Measurements from ENCODE around the gene NTNG2. TPM values are rescaled to one million over a fixed set of nuclear protein-coding genes. Genes with fewer than 3 reads are reported as not detected.

Gene NTNG2
- total and polyA plus RNA-seq, 9 of the 15 experiments (the other 6 are each of a cell fraction or from before 2014, with no cell fraction given), result 0.01 to 0.11 (median 0.09) TPM; not detected in 6

DNA sequence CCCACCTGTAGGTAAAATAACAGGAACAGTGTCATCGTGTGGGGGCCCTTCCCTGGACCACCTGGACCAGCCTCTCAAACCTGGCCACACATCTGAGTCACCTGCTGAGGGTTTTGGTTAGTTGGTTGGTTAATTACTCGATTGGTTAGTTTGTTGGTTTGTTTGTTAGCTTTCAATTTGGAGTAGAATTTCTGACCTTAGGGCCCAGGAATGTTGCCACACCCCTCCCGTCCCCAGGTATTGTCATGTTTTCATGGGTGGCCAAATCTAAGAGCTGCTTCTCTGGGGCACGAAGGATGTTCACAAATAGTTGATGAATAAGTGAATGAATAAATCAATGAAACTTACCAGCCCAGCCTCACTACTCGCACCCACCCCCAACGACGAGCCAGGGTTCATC is 21.9 kb downstream of the NTNG2 start:
- TF ChIP-seq, protein P1, sequence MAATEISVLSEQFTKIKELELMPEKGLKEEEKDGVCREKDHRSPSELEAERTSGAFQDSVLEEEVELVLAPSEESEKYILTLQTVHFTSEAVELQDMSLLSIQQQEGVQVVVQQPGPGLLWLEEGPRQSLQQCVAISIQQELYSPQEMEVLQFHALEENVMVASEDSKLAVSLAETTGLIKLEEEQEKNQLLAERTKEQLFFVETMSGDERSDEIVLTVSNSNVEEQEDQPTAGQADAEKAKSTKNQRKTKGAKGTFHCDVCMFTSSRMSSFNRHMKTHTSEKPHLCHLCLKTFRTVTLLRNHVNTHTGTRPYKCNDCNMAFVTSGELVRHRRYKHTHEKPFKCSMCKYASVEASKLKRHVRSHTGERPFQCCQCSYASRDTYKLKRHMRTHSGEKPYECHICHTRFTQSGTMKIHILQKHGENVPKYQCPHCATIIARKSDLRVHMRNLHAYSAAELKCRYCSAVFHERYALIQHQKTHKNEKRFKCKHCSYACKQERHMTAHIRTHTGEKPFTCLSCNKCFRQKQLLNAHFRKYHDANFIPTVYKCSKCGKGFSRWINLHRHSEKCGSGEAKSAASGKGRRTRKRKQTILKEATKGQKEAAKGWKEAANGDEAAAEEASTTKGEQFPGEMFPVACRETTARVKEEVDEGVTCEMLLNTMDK (IDR thresholded peaks at IDR 0.05; ENCODE audit: borderline replicate concordance, insufficient read depth, low read depth, low read length, poor library complexity, severe bottlenecking), result no peak
- TF ChIP-seq ATF1 (CRISPR knock-in tag; IDR thresholded peaks at IDR 0.05) (no peak), ATF1 (tag; IDR thresholded peaks at IDR 0.05) (no peak), NCOA6 (IDR thresholded peaks at IDR 0.05) (no peak)
- TF ChIP-seq, protein P2, sequence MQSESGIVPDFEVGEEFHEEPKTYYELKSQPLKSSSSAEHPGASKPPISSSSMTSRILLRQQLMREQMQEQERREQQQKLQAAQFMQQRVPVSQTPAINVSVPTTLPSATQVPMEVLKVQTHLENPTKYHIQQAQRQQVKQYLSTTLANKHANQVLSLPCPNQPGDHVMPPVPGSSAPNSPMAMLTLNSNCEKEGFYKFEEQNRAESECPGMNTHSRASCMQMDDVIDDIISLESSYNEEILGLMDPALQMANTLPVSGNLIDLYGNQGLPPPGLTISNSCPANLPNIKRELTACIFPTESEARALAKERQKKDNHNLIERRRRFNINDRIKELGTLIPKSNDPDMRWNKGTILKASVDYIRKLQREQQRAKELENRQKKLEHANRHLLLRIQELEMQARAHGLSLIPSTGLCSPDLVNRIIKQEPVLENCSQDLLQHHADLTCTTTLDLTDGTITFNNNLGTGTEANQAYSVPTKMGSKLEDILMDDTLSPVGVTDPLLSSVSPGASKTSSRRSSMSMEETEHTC (IDR thresholded peaks at IDR 0.05), result no peak
- TF ChIP-seq, protein P3, sequence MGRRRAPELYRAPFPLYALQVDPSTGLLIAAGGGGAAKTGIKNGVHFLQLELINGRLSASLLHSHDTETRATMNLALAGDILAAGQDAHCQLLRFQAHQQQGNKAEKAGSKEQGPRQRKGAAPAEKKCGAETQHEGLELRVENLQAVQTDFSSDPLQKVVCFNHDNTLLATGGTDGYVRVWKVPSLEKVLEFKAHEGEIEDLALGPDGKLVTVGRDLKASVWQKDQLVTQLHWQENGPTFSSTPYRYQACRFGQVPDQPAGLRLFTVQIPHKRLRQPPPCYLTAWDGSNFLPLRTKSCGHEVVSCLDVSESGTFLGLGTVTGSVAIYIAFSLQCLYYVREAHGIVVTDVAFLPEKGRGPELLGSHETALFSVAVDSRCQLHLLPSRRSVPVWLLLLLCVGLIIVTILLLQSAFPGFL (CRISPR knock-in tag; IDR thresholded peaks at IDR 0.05), result no peak
- TF ChIP-seq, protein P4, sequence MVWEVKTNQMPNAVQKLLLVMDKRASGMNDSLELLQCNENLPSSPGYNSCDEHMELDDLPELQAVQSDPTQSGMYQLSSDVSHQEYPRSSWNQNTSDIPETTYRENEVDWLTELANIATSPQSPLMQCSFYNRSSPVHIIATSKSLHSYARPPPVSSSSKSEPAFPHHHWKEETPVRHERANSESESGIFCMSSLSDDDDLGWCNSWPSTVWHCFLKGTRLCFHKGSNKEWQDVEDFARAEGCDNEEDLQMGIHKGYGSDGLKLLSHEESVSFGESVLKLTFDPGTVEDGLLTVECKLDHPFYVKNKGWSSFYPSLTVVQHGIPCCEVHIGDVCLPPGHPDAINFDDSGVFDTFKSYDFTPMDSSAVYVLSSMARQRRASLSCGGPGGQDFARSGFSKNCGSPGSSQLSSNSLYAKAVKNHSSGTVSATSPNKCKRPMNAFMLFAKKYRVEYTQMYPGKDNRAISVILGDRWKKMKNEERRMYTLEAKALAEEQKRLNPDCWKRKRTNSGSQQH (CRISPR knock-in tag; IDR thresholded peaks at IDR 0.05), result no peak
- TF ChIP-seq, protein P5, sequence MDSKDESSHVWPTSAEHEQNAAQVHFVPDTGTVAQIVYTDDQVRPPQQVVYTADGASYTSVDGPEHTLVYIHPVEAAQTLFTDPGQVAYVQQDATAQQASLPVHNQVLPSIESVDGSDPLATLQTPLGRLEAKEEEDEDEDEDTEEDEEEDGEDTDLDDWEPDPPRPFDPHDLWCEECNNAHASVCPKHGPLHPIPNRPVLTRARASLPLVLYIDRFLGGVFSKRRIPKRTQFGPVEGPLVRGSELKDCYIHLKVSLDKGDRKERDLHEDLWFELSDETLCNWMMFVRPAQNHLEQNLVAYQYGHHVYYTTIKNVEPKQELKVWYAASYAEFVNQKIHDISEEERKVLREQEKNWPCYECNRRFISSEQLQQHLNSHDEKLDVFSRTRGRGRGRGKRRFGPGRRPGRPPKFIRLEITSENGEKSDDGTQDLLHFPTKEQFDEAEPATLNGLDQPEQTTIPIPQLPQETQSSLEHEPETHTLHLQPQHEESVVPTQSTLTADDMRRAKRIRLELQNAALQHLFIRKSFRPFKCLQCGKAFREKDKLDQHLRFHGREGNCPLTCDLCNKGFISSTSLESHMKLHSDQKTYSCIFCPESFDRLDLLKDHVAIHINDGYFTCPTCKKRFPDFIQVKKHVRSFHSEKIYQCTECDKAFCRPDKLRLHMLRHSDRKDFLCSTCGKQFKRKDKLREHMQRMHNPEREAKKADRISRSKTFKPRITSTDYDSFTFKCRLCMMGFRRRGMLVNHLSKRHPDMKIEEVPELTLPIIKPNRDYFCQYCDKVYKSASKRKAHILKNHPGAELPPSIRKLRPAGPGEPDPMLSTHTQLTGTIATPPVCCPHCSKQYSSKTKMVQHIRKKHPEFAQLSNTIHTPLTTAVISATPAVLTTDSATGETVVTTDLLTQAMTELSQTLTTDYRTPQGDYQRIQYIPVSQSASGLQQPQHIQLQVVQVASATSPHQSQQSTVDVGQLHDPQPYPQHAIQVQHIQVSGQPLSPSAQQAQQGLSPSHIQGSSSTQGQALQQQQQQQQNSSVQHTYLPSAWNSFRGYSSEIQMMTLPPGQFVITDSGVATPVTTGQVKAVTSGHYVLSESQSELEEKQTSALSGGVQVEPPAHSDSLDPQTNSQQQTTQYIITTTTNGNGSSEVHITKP (IDR thresholded peaks at IDR 0.05; ENCODE audit: partially characterized antibody), result no peak
- Histone ChIP-seq H3K9me3 (replicated peaks; ENCODE audit: control insufficient read depth, insufficient read depth, low read depth, low read length) (no peaks in the 10 kb centered on the region), H3K4me1 (replicated peaks in 1 of 2; ENCODE audit: control insufficient read depth in 2 of 2, insufficient read depth in 2 of 2, low read length in 2 of 2) (peaks cover 0 to 15% of the 10 kb centered on the region in 2 experiments; a peak in 2 of 5 replicates), H3K27ac (ENCODE audit: extremely low read depth, low read depth, low read length) (no peak overlapping the region), H3K9ac (ENCODE audit: insufficient read depth in 1 of 2, low read depth in 2 of 2, low read length in 2 of 2) (no peak overlapping the region), H3K4me2 (ENCODE audit: insufficient read depth, low read length) (no peak overlapping the region), H3K9me1 (ENCODE audit: control insufficient read depth, insufficient read depth, low read length) (no peaks in the 10 kb centered on the region), H4K20me1 (replicated peaks; ENCODE audit: control insufficient read depth, insufficient read depth, low read length) (peaks cover 4% of the 10 kb centered on the region), H2AFZ (ENCODE audit: low read depth, low read length) (no peak overlapping the region), H3K4me3 (no peak overlapping the region), H3K36me3 (ENCODE audit: control insufficient read depth, insufficient read depth, low read length) (no peaks in the 10 kb centered on the region), H3K27me3 (ENCODE audit: control insufficient read depth in 2 of 2, insufficient read depth in 2 of 2, low read length in 2 of 2) (peaks cover 48 to 93% of the 10 kb centered on the region in 2 experiments), H3K79me2 (ENCODE audit: control insufficient read depth, insufficient read depth, low read length) (no peaks in the 10 kb centered on the region)
- no peak for FAIRE-seq
- CTCF ChIA-PET (ENCODE audit: low intra/inter-chr PET ratio), result no interaction called here
- in situ Hi-C loops (cut with MboI), result no loop called here
- DNase-seq (ENCODE audit: extremely low read depth in 1 of 4, low spot score in 3 of 4), result no peak
- ATAC-seq, result no peak
- BruUV-seq (replicated peaks), result no TSS peak
- POLR2A ChIA-PET, result interaction anchor here (1.3 kb wide), 1 partner anchor 20 kb away, joined by 3 read pairs; no protein-coding TSS in a partner anchor
- WGBS (ENCODE audit: insufficient coverage, low coverage, missing lambda C conversion rate), result 0% methylated on average over 6 of the region's 7 CpGs
- intact Hi-C loops (cut with micrococcal nuclease), result no loop called here
